ENCODE measurements around the gene MYO1E.

DNA sequence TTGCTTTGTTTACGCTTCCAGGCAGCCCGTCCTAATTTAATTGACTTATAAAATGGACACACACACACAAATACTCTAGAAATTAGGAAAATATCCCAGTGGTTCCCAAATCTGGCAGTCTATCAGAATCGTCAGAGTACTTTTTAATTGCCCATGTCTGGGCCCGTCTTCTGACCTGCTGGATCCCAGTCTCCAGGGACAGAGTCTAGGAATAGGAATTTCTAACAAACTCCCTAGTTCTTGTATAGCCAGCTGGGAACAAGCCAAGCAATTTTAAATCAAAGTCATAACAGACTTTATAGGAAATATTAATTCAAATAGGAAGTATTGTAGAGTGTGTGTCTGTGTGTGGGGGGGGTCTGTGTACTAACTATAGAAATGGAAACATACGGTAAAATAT, 132.6 kb downstream of the MYO1E start:
- TF ChIP-seq GABPA (IDR thresholded peaks at IDR 0.05; ENCODE audit: borderline replicate concordance, insufficient read depth, low read length) (no peak), BRCA1 (IDR thresholded peaks at IDR 0.05; ENCODE audit: low read depth, low read length) (no peak), ASH2L (IDR thresholded peaks at IDR 0.05; ENCODE audit: low read length) (no peak), EP300 (IDR thresholded peaks at IDR 0.05; ENCODE audit: borderline replicate concordance in 1 of 2, low read depth in 2 of 2, low read length in 2 of 2) (no peak), POLR2AphosphoS5 (IDR thresholded peaks at IDR 0.05; ENCODE audit: low read depth, low read length) (no peak), SUZ12 (IDR thresholded peaks at IDR 0.05; ENCODE audit: low read length) (no peak)
- TF ChIP-seq, protein P1, sequence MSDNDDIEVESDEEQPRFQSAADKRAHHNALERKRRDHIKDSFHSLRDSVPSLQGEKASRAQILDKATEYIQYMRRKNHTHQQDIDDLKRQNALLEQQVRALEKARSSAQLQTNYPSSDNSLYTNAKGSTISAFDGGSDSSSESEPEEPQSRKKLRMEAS (IDR thresholded peaks at IDR 0.05) = no peak
- TF ChIP-seq, protein P2, sequence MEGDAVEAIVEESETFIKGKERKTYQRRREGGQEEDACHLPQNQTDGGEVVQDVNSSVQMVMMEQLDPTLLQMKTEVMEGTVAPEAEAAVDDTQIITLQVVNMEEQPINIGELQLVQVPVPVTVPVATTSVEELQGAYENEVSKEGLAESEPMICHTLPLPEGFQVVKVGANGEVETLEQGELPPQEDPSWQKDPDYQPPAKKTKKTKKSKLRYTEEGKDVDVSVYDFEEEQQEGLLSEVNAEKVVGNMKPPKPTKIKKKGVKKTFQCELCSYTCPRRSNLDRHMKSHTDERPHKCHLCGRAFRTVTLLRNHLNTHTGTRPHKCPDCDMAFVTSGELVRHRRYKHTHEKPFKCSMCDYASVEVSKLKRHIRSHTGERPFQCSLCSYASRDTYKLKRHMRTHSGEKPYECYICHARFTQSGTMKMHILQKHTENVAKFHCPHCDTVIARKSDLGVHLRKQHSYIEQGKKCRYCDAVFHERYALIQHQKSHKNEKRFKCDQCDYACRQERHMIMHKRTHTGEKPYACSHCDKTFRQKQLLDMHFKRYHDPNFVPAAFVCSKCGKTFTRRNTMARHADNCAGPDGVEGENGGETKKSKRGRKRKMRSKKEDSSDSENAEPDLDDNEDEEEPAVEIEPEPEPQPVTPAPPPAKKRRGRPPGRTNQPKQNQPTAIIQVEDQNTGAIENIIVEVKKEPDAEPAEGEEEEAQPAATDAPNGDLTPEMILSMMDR (IDR thresholded peaks at IDR 0.05; ENCODE audit: control extremely low read depth in 1 of 3, insufficient read depth in 1 of 3, low read depth in 1 of 3, low read length in 3 of 3) = no peak
